HCT116 (cell line): ENCODE measurements around the gene NRCAM. TPM values are rescaled to one million over a fixed set of nuclear protein-coding genes. Genes with fewer than 3 reads are reported as not detected.

Experiments
- ATAC-seq: fragments of 200-7000 bp; cut with Tn5 transposase; 2 replicates; pipeline ENCODE4 v1.9.1; 2020; ENCODE audit warnings: mild to moderate bottlenecking, moderate library complexity
- BruUV-seq: library from RNA; stranded (reverse); fragments of 400-500 nt; replicated peaks from 2 replicates; lab custom pipeline; 2021; lab: Mats Ljungman, UMichigan
- CTCF ChIA-PET: fragments of 300-600 bp; sonication (Branson Sonifier 250); formaldehyde crosslinking; loops from one replicate; lab custom pipeline; 2021; ENCODE audit warnings: antibody characterized with exemption; lab: Charles Lee
- POLR2A ChIA-PET: fragments of 300-600, 350-600 bp; sonication (Branson Sonifier 250); formaldehyde crosslinking; loops from one replicate; lab custom pipeline; 2021; ENCODE audit warnings: antibody characterized with exemption; lab: Charles Lee
- RAD21 ChIA-PET, 2 experiments: fragments of 300-600 bp; sonication (Branson Sonifier 250); formaldehyde crosslinking; loops; one replicate each; lab custom pipeline; 2023; ENCODE audit warnings: low total read pairs in 2 of 2; ENCODE audit not compliant: uncharacterized antibody in 2 of 2, unreplicated experiment in 2 of 2, low non-redundant PET in 1 of 2; lab: Charles Lee
- DNase-seq: peaks from one replicate; pipeline ENCODE4 v3.0.0-alpha.2; 2010; ENCODE audit warnings: low read depth, low spot score
- H2AFZ ChIP-seq: fragments of 200-600 bp; shearing (Covaris generic), sonication (generic); 2 replicates; pipeline ENCODE4 v1.6.1; 2017; ENCODE audit warnings: low read depth, mixed run types, mixed read lengths, antibody characterized with exemption, low read length; ENCODE audit not compliant: poor library complexity, severe bottlenecking
- H3K27ac ChIP-seq: 2 replicates; pipeline ENCODE4 v1.5.1; 2012; ENCODE audit warnings: low read depth, low read length
- H3K27me3 ChIP-seq: fragments of 200-600 bp; sonication (generic); 2 replicates; pipeline ENCODE4 v1.6.1; 2016; ENCODE audit warnings: mixed run types, low read length, mixed read lengths; ENCODE audit not compliant: insufficient read depth
- H3K36me3 ChIP-seq, 2 experiments: fragments of 200-500 bp in 1 of 2; fragments of 200-600 bp in 1 of 2; sonication (Bioruptor generic) in 1 of 2; sonication (generic) in 1 of 2; 2 replicates each; pipeline versions ENCODE4 v1.5.1 to v1.6.1; 2014 to 2016; ENCODE audit warnings: low read length in 2 of 2, inconsistent platforms in 1 of 2, mixed read lengths in 1 of 2, mixed run types in 1 of 2; ENCODE audit not compliant: insufficient read depth in 2 of 2, control insufficient read depth in 1 of 2
- H3K4me1 ChIP-seq, 2 experiments: fragments of 200-600 bp in 1 of 2; sonication (generic) in 1 of 2; 2 replicates each; pipeline versions ENCODE4 v1.5.1 to v1.6.1; 2012 to 2017; ENCODE audit warnings: low read length in 2 of 2, inconsistent platforms in 1 of 2, mild to moderate bottlenecking in 1 of 2, mixed read lengths in 1 of 2, mixed run types in 1 of 2, moderate library complexity in 1 of 2; ENCODE audit not compliant: insufficient read depth in 2 of 2, control insufficient read depth in 1 of 2
- H3K4me2 ChIP-seq: fragments of 200-600 bp; sonication (generic); 2 replicates; pipeline ENCODE4 v1.6.1; 2017; ENCODE audit warnings: mixed run types, low read length, mixed read lengths
- H3K4me3 ChIP-seq, 2 experiments: fragments of 200-600 bp in 1 of 2; sonication (generic) in 1 of 2; replicated peaks in 1 of 2; 2 replicates each; pipeline ENCODE4 v1.5.1; 2011 to 2016; ENCODE audit warnings: low read length in 2 of 2, control low read depth in 1 of 2, low read depth in 1 of 2, mild to moderate bottlenecking in 1 of 2, mixed read lengths in 1 of 2, mixed run types in 1 of 2
- H3K79me2 ChIP-seq: fragments of 200-600 bp; sonication (generic); 2 replicates; pipeline ENCODE4 v1.6.1; 2017; ENCODE audit warnings: mild to moderate bottlenecking, mixed run types, low read length, moderate library complexity, mixed read lengths; ENCODE audit not compliant: insufficient read depth
- H3K9ac ChIP-seq: fragments of 200-600 bp; sonication (generic); 2 replicates; pipeline ENCODE4 v1.6.1; 2016; ENCODE audit warnings: low read length, mixed read lengths
- H3K9me2 ChIP-seq: fragments of 200-600 bp; sonication (generic), shearing (Covaris generic); 2 replicates; pipeline ENCODE4 v1.6.1; 2017; ENCODE audit warnings: mixed run types, mild to moderate bottlenecking, moderate library complexity; ENCODE audit not compliant: insufficient read depth
- H3K9me3 ChIP-seq, 2 experiments: fragments of 200-500 bp in 1 of 2; fragments of 200-600 bp in 1 of 2; sonication (Bioruptor generic) in 1 of 2; sonication (generic) in 1 of 2; 2 replicates each; pipeline ENCODE4 v1.6.1; 2014 to 2017; ENCODE audit warnings: low read length in 2 of 2, mixed read lengths in 2 of 2, inconsistent platforms in 1 of 2, low read depth in 1 of 2, mild to moderate bottlenecking in 1 of 2, mixed run types in 1 of 2, moderate library complexity in 1 of 2; ENCODE audit not compliant: control insufficient read depth in 1 of 2, insufficient read depth in 1 of 2
- H4K20me1 ChIP-seq: fragments of 200-600 bp; sonication (generic), shearing (Covaris generic); 2 replicates; pipeline ENCODE4 v1.6.1; 2017; ENCODE audit warnings: mixed run types, mild to moderate bottlenecking, moderate library complexity; ENCODE audit not compliant: insufficient read depth
- ATF3 ChIP-seq: IDR thresholded peaks from 2 replicates; pipeline ENCODE4 v1.6.1; 2012
- CTCF ChIP-seq, 3 experiments: fragments of 200-600 bp in 1 of 3; sonication (generic) in 1 of 3; IDR thresholded peaks in 2 of 3; conservative IDR thresholded peaks in 1 of 3; 2 replicates each; pipeline ENCODE4 v1.5.1; 2012 to 2017; ENCODE audit warnings: low read depth in 2 of 3, low read length in 2 of 3, antibody characterized with exemption in 1 of 3, borderline replicate concordance in 1 of 3, control low read depth in 1 of 3, mild to moderate bottlenecking in 1 of 3, mixed read lengths in 1 of 3, mixed run types in 1 of 3, moderate library complexity in 1 of 3; ENCODE audit not compliant: insufficient read depth in 1 of 3
- EGR1 ChIP-seq: IDR thresholded peaks from 2 replicates; pipeline ENCODE4 v1.6.1; 2012; ENCODE audit warnings: low read depth
- EZH2 ChIP-seq: fragments of 200-600 bp; sonication (generic); IDR thresholded peaks from 2 replicates; pipeline ENCODE4 v1.6.1; 2017; ENCODE audit warnings: antibody characterized with exemption, mixed run types
- JUND ChIP-seq: IDR thresholded peaks from 2 replicates; pipeline ENCODE4 v1.6.1; 2012
- POLR2A ChIP-seq: IDR thresholded peaks from 2 replicates; pipeline ENCODE4 v1.7.0; 2011; ENCODE audit warnings: borderline replicate concordance; ENCODE audit not compliant: insufficient read depth, insufficient read length; ENCODE audit errors: extremely low read depth
- POLR2AphosphoS5 ChIP-seq: IDR thresholded peaks from 2 replicates; pipeline ENCODE4 v1.6.1; 2011; ENCODE audit warnings: mild to moderate bottlenecking, low read depth, low read length, moderate library complexity
- RAD21 ChIP-seq: IDR thresholded peaks from 2 replicates; pipeline ENCODE4 v1.6.1; 2012; ENCODE audit warnings: low read depth, mild to moderate bottlenecking
- SIN3A ChIP-seq: IDR thresholded peaks from 2 replicates; pipeline ENCODE4 v1.6.1; 2012; ENCODE audit warnings: low read depth
- SP1 ChIP-seq: IDR thresholded peaks from 2 replicates; pipeline ENCODE4 v1.6.1; 2012; ENCODE audit warnings: low read depth
- TCF7L2 ChIP-seq: IDR thresholded peaks from 2 replicates; pipeline ENCODE4 v1.7.0; 2011; ENCODE audit warnings: borderline replicate concordance, inconsistent platforms; ENCODE audit not compliant: insufficient read depth, insufficient read length; ENCODE audit errors: extremely low read depth
- YY1 ChIP-seq: IDR thresholded peaks from 2 replicates; pipeline ENCODE4 v1.6.1; 2011; ENCODE audit warnings: low read length, low read depth, moderate library complexity, mild to moderate bottlenecking; ENCODE audit not compliant: insufficient replicate concordance; ENCODE audit errors: extremely low read depth
- ZBTB33 ChIP-seq: IDR thresholded peaks from 2 replicates; pipeline ENCODE4 v1.6.1; 2011; ENCODE audit warnings: mild to moderate bottlenecking, low read length, moderate library complexity; ENCODE audit not compliant: insufficient replicate concordance; ENCODE audit errors: extremely low read depth
- intact Hi-C: fragments of 100-400 bp; cut with micrococcal nuclease; formaldehyde crosslinking; loops from 2 replicates; pipeline ENCODE4 v1.10.0; 2022
- total RNA-seq: library from RNA; stranded (reverse); gene quantifications from one replicate; pipeline ENCODE4 v1.2.1, GENCODE V29; 2021; ENCODE audit not compliant: unreplicated experiment

The NRCAM gene
- total RNA-seq, 1 experiment from 2014 or later: 0.15 TPM

GRCh38 chr7:108127461-108127860 lies 328.8 kb downstream of the NRCAM start:
- H3K27ac ChIP-seq: no peak overlapping the region
- DNase-seq (no peak), ATAC-seq (no peak)
- H3K36me3 ChIP-seq: no peaks in the 10 kb centered on the region
- no peak overlapping the region for H3K4me2 ChIP-seq
- ChIA-PET RAD21 (no interaction called here), CTCF (no interaction called here), POLR2A (no interaction called here)
- BruUV-seq: no TSS peak
- H3K9me2 ChIP-seq: no peaks in the 10 kb centered on the region
- no peaks in the 10 kb centered on the region for H3K27me3 ChIP-seq
- no peak overlapping the region for H2AFZ ChIP-seq
- no peaks in the 10 kb centered on the region for H4K20me1 ChIP-seq
- no peaks in the 10 kb centered on the region for H3K4me1 ChIP-seq
- intact Hi-C loops: no loop called here
- H3K79me2 ChIP-seq: no peaks in the 10 kb centered on the region
- H3K9me3 ChIP-seq: no peaks in the 10 kb centered on the region
- H3K4me3 ChIP-seq: no peak overlapping the region
- TF ChIP-seq EGR1: no peak
- no peak overlapping the region for H3K9ac ChIP-seq

- Histone ChIP-seq H3K27me3 (no peaks in the 10 kb centered on the region), H2AFZ (no peak overlapping the region), H3K27ac (no peak overlapping the region), H3K4me2 (no peak overlapping the region), H3K79me2 (no peaks in the 10 kb centered on the region), H4K20me1 (no peaks in the 10 kb centered on the region), H3K4me3 (no peak overlapping the region), H3K9me2 (no peaks in the 10 kb centered on the region), H3K4me1 (no peaks in the 10 kb centered on the region), H3K36me3 (no peaks in the 10 kb centered on the region), H3K9ac (no peak overlapping the region), H3K9me3 (no peaks in the 10 kb centered on the region)
- BruUV-seq: no TSS peak
- ChIA-PET CTCF (no interaction called here), POLR2A (no interaction called here), RAD21 (no interaction called here)
- DNase-seq: no peak
- TF ChIP-seq CTCF (IDR thresholded peaks at IDR 0.05 in 2 of 3, conservative IDR thresholded peaks at IDR 0.05 in 1 of 3; ENCODE audit: borderline replicate concordance in 1 of 3, insufficient read depth in 1 of 3, low read depth in 2 of 3, low read length in 2 of 3) (no peak), EZH2 (no peak), YY1 (no peak), TCF7L2 (no peak), SP1 (no peak), JUND (no peak), POLR2A (no peak), ZBTB33 (no peak), SIN3A (no peak), ATF3 (no peak), POLR2AphosphoS5 (no peak), RAD21 (no peak)
- no peak for ATAC-seq
- intact Hi-C loops: no loop called here
These were observed 331.4 kb downstream of the NRCAM start for GRCh38 chr7:108124820-108125219.
